Upper lobe of left lung (tissue), 6 donors: Measurements from ENCODE around the gene ZNF764. TPM values are rescaled to one million over a fixed set of nuclear protein-coding genes. Genes with fewer than 3 reads are reported as not detected.
"Not testable (repeated sequence)": the region's sequence is repeated elsewhere in the genome, so short reads cannot be mapped to it uniquely, and the experiment has no call there.

Experiments
- ATAC-seq, 2 donors: fragments of 200-7000 bp; cut with Tn5 transposase; one replicate each; pipeline ENCODE4 v1.9.1; 2022; ENCODE audit warnings: mild to moderate bottlenecking in 2 of 2, moderate library complexity in 2 of 2; ENCODE audit not compliant: low FRiP score in 2 of 2
- DNase-seq, 2 donors: peaks; one replicate each; pipeline ENCODE4 v3.0.0-alpha.2; 2019 to 2020
- H3K27ac ChIP-seq, 4 donors: fragments of 200-600 bp; sonication (generic); one replicate each; pipeline ENCODE4 v1.5.1; 2016 to 2019
- H3K27me3 ChIP-seq, 4 donors: fragments of 200-600 bp; sonication (generic); one replicate each; pipeline ENCODE4 v1.5.1; 2017 to 2019
- H3K36me3 ChIP-seq, 4 donors: fragments of 200-600 bp; sonication (generic); one replicate each; pipeline ENCODE4 v1.5.1; 2016 to 2019
- H3K4me1 ChIP-seq, 4 donors: fragments of 200-600 bp; sonication (generic); one replicate each; pipeline ENCODE4 v1.5.1; 2018 to 2019
- H3K4me3 ChIP-seq, 4 donors: fragments of 200-600 bp; sonication (generic); one replicate each; pipeline ENCODE4 v1.5.1; 2017 to 2019; ENCODE audit warnings: mild to moderate bottlenecking in 2 of 4, moderate library complexity in 1 of 4
- H3K9me3 ChIP-seq, 4 donors: fragments of 200-600 bp; sonication (generic); one replicate each; pipeline ENCODE4 v1.5.1; 2018 to 2019
- CTCF ChIP-seq, 6 experiments: fragments of 450-650 bp in 4 of 6; fragments of 200-600 bp in 2 of 6; sonication (generic) in 2 of 6; IDR thresholded peaks; one replicate each; pipeline ENCODE4 v1.5.1; 2016 to 2019; ENCODE audit warnings: antibody characterized with exemption in 6 of 6
- EP300 ChIP-seq, 4 donors: sonication (generic); formaldehyde crosslinking; IDR thresholded peaks; one replicate each; pipeline ENCODE4 v1.5.1; 2017; ENCODE audit warnings: antibody characterized with exemption in 4 of 4, control low read depth in 2 of 4
- POLR2A ChIP-seq, 4 donors: fragments of 450-650 bp; IDR thresholded peaks; one replicate each; pipeline ENCODE4 v1.5.1; 2016 to 2017; ENCODE audit warnings: antibody characterized with exemption in 4 of 4, mild to moderate bottlenecking in 2 of 4
- POLR2AphosphoS5 ChIP-seq, 2 donors: sonication (generic); formaldehyde crosslinking; IDR thresholded peaks; one replicate each; pipeline ENCODE4 v1.5.1; 2017; ENCODE audit warnings: antibody characterized with exemption in 2 of 2
- WGBS, 2 donors: methylation state at CpG; one replicate each; pipeline ENCODE4 v1.1.5; 2017 to 2018; 5-methylcytosine and 5-hydroxymethylcytosine counted together
- total RNA-seq, 6 donors: library from RNA; depleted of rRNA in 4 of 6; stranded (reverse); fragments of >200 nt in 4 of 6; gene quantifications; one replicate each; pipeline versions ENCODE4 v1.1.0 to v1.2.1, GENCODE V29; 2016 to 2021
- donor health status: DM: no; HTN: no; CAD: no; lungs with moderate emphysema.
- donor health status: DM: no; HTN: yes; CAD: no; lungs with severe emphysema.

Gene ZNF764
- total RNA-seq, 6 donors from 2014 or later = 7.6 to 18.9 (median 10.6) TPM

- Histone ChIP-seq H3K27ac (no peak overlapping the region), H3K36me3 (peaks cover 0 to 7% (median 3%) of the 10 kb centered on the region in 4 donors), H3K9me3 (no peaks in the 10 kb centered on the region), H3K27me3 (no peaks in the 10 kb centered on the region), H3K4me3 (no peak overlapping the region), H3K4me1 (peaks cover 4 to 16% (median 8%) of the 10 kb centered on the region in 4 donors)
- TF ChIP-seq CTCF (IDR thresholded peaks at IDR 0.05) = no peak
- no peak for TF ChIP-seq POLR2A (IDR thresholded peaks at IDR 0.05)
- TF ChIP-seq EP300 (IDR thresholded peaks at IDR 0.05) = no peak
- TF ChIP-seq POLR2AphosphoS5 (IDR thresholded peaks at IDR 0.05) = no peak
- WGBS, 2 donors = 76 to 84% methylated on average over 8 of the region's 8 CpGs
- no peak for ATAC-seq
- DNase-seq = no peak
These were observed 9.5 kb downstream of the ZNF764 start for GRCh38 chr16:30548416-30549253.

GRCh38 chr16:30546115-30546514, 12.1 kb downstream of the ZNF764 start:
- peak in 1 of 2 donors; percentile 49 for ATAC-seq
- no peaks in the 10 kb centered on the region for H3K9me3 ChIP-seq
- peaks cover 0 to 1% (median 0%) of the 10 kb centered on the region in 4 donors for H3K4me1 ChIP-seq
- no peaks in the 10 kb centered on the region for H3K36me3 ChIP-seq
- 69 to 74% methylated on average over 8 of the region's 8 CpGs for WGBS, 2 donors
- H3K27me3 ChIP-seq = no peaks in the 10 kb centered on the region
- no peak overlapping the region for H3K27ac ChIP-seq
- no peak for TF ChIP-seq POLR2AphosphoS5 (IDR thresholded peaks at IDR 0.05)
- TF ChIP-seq CTCF (IDR thresholded peaks at IDR 0.05) = no peak
- TF ChIP-seq POLR2A (IDR thresholded peaks at IDR 0.05) = no peak
- DNase-seq = no peak
- no peak overlapping the region for H3K4me3 ChIP-seq

- Histone ChIP-seq H3K9me3 (no peaks in the 10 kb centered on the region), H3K4me3 (no peak overlapping the region), H3K27me3 (no peaks in the 10 kb centered on the region), H3K27ac (no peak overlapping the region), H3K36me3 (no peaks in the 10 kb centered on the region), H3K4me1 (no peaks in the 10 kb centered on the region)
- DNase-seq (no peak), ATAC-seq (no peak)
- 83% methylated on average over 5 of the region's 5 CpGs for WGBS, 2 donors
- no peak for TF ChIP-seq CTCF (IDR thresholded peaks at IDR 0.05)
- no peak for TF ChIP-seq POLR2AphosphoS5 (IDR thresholded peaks at IDR 0.05)
- TF ChIP-seq EP300 (IDR thresholded peaks at IDR 0.05) = no peak
- TF ChIP-seq POLR2A (IDR thresholded peaks at IDR 0.05) = no peak
These were observed 15.1 kb downstream of the ZNF764 start for GRCh38 chr16:30543067-30543466.

GRCh38 chr16:30541502-30542329, 16.5 kb downstream of the ZNF764 start:
- peak in 1 of 2 donors; percentile 48 for ATAC-seq
- Histone ChIP-seq H3K27ac (no peak overlapping the region), H3K27me3 (no peaks in the 10 kb centered on the region), H3K4me3 (no peak overlapping the region), H3K4me1 (peaks cover 0 to under 1% (median 0%) of the 10 kb centered on the region in 4 donors), H3K9me3 (no peaks in the 10 kb centered on the region), H3K36me3 (no peaks in the 10 kb centered on the region)
- TF ChIP-seq POLR2A (IDR thresholded peaks at IDR 0.05) (no peak), POLR2AphosphoS5 (IDR thresholded peaks at IDR 0.05) (no peak), EP300 (IDR thresholded peaks at IDR 0.05) (no peak), CTCF (IDR thresholded peaks at IDR 0.05) (no peak)
- no peak for DNase-seq
- WGBS, 2 donors = 54 to 74% methylated on average over 10 of the region's 10 CpGs

- not testable (repeated sequence) for H3K9me3 ChIP-seq, DNase-seq, H3K36me3 ChIP-seq, ATAC-seq, H3K4me1 ChIP-seq, H3K27me3 ChIP-seq, H3K27ac ChIP-seq, H3K4me3 ChIP-seq
- WGBS, 2 donors = 67 to 81% methylated on average over 9 of the region's 9 CpGs
These were observed 17.2 kb downstream of the ZNF764 start for GRCh38 chr16:30540916-30541464.

GRCh38 chr16:30539986-30540526, 18.1 kb downstream of the ZNF764 start:
- WGBS, 2 donors = 92 to 93% methylated on average over 13 of the region's 13 CpGs
- peaks cover 6 to 16% (median 9%) of the 10 kb centered on the region in 4 donors for H3K4me1 ChIP-seq

More at GRCh38 chr16:30539986-30540526, 18.1 kb downstream of the ZNF764 start:
- not testable (repeated sequence) for H3K9me3 ChIP-seq, DNase-seq, H3K27ac ChIP-seq, H3K36me3 ChIP-seq, ATAC-seq, H3K4me3 ChIP-seq, H3K27me3 ChIP-seq
